Anterior cingulate cortex (tissue), 58 donors: ENCODE measurements around the gene ZSWIM6.
A peak's percentile ranks its signal among the peaks of the same experiment; 100 is the strongest.

Experiments
- DNase-seq, 58 donors: peaks; one replicate each; lab custom pipeline; 2025; lab: John Stamatoyannopoulos, UW

ZSWIM6 gene

DNA sequence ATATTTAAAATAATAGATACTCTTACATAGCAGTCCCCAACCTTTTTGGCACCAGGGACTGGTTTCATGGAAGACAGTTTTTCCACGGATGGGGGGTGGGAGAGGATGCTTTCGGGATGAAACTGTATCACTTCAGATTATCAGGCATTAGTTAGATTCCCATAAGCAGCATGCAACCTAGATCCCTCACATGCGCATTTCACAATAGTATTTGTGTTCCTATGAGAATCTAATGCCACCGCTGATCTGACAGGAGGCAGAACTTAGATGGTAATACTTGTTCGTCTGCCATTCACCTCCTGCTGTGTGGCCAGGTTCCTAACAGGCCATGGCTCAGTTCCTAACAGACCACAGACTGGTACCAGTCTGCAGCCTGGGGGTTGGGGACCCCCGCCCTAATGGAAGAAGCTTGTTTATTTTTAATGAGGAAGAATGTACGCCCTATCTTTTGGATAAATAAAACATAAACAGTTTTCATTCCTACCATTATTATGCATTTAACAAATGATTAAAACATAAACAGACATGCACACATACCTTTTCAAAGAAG, 187.7 kb downstream of the ZSWIM6 start:
- no peak for DNase-seq

GRCh38 chr5:61523073-61523472, 191.0 kb downstream of the ZSWIM6 start:
- no peak for DNase-seq

- no peak for DNase-seq
Measured at GRCh38 chr5:61523997-61524396, 191.9 kb downstream of the ZSWIM6 start.

GRCh38 chr5:61525512-61526206, 193.6 kb downstream of the ZSWIM6 start:
- peak in 4 of 58 donors; percentile 8 to 30 (median 10) for DNase-seq

DNA sequence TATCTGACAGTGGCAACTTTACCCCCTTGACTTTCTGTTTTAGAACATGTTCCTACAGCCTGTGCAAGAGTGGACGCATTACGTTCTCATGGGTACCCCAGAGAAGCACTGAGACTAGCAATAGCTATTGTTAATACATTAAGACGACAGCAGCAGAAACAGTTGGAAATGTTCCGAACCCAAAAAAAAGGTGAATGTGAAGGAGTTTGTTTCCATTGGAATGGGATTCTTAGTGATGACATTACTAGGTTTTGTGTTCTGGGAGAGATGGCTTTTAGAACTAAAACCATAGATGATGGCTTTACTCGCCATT, 194.1 kb downstream of the ZSWIM6 start:
- no peak for DNase-seq

DNA sequence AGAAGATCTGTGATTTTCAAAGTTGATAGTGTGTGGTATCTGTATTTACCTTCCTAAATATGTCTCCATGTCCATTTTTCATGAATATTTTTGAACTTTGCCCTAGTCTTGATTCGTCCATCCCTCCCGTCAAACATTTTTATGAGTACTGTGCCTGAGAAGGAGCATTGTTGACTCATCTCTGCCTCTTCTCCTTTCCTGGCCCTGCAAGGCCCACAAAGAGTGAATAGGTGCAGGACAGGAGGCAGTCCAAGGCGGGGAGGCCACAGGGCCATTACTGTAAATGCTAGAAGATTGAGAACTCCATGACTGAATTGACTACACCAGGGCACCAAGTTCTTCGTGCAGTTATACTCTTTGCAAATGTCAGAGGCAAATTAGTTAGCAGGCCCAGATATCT, 200.9 kb downstream of the ZSWIM6 start:
- DNase-seq: no peak

DNA sequence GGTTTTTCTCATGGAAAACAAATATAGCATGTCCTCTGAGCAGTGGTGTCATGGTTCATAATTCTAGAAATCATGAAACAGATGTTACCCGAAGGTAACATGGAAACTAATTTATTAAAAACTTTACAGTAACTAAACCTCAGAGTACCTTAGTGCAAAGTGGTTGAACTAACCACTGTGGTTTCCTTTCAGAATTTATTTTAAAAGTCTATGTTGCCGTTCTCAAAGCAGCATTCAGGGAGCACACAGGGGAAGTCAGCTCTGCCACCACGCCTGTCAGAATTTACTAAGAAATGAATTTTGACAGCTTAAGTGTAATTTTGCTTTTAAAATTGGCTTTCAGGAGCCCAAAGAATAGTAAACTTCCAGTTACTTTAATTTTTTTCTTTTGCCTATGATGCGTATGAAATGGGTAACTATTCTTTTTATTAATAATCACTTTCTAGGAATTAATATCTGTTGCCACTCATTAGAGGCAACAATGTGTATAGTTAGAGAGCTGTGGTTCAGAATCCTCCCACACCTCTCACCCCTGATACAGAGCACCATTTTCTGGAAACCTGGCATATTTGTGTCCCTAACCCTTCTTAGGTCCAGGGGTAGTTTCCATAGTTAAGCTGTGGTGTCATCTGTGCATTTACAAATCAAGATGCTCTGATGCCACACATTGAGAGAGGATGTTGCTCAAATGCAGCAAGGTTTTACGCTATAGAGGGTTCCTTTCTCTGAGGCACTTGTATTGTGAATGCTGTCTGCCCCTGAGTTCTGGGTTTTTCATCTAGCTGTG, 202.6 kb downstream of the ZSWIM6 start:
- no peak for DNase-seq

- no peak for DNase-seq
Measured at GRCh38 chr5:61535828-61536227, 203.8 kb downstream of the ZSWIM6 start.

- DNase-seq: peak in 2 of 58 donors; percentile 2 to 16
Measured at GRCh38 chr5:61536922-61537321, 204.9 kb downstream of the ZSWIM6 start.

GRCh38 chr5:61538722-61539501, 206.9 kb downstream of the ZSWIM6 start:
- DNase-seq: no peak

DNA sequence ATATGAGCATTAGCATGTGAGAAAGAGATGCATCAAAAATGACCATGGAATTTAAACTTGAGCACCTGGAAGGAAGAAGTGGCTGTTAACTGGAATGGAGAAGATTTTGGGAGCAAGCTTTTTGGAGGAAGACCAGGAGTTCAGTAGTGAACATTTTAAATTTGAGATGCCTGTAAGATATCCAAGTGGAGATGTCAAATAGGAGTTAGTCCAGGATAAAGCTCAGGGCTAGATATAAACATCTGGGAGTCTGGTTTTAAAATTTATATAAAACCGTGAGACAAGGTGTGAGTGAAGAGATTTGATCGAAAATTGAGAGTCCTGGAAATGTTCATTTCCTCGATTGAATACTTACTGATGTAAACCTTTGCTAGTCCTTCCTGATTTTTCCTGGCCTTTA, 217.5 kb downstream of the ZSWIM6 start:
- DNase-seq: no peak

DNA sequence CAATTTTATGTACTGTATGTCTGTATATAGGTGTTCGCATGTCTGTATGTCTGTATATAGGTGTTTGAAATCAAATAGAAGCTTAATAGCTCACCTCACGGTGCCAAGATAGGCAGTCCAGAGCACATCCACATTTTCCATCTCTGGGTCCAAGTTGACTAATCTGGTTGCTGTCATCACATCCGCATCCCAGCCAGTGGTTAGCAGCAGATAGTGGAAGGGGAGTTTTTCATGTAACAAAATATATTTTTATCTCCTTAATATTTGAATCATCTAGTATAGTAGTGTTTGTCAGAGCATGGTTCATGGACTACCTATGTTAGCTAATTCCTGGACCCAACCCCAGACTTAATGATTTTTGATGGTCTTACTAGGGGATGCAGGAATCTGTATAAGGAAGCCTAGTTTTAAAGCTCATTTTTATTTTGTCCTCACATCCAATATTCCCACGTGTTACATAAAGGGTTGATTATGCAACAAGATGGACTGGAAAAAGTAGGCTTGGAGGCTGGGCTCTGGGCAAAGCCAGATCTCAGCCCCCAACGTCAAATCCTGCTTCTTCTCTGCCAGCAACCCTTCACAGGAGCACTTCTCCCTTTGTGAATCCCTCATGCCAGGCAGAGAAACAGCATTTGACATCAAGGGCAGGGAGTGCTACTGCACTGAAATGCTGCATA, 219.7 kb downstream of the ZSWIM6 start:
- no peak for DNase-seq

GRCh38 chr5:61559146-61559545, 227.1 kb downstream of the ZSWIM6 start:
- DNase-seq: no peak

DNA sequence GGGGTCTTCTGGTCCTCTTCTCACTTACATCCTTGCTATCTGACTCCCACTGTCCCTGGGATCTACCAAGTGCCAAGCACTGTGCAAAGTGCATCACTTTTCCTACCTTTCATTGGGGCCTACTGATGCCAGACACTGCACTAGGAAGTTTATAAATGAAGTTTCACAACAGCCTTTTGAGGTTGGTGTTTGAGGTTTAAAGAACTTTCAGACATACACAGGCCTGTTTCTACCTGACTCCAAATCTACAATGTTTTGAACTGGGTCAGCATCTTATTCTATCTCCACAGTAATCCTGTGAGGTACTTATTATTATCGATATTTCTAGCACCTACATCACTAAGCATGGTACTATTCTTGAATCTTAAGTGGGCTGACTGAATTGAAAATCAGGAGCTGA, 227.7 kb downstream of the ZSWIM6 start:
- no peak for DNase-seq

GRCh38 chr5:61563401-61563800, 231.3 kb downstream of the ZSWIM6 start:
- no peak for DNase-seq

DNA sequence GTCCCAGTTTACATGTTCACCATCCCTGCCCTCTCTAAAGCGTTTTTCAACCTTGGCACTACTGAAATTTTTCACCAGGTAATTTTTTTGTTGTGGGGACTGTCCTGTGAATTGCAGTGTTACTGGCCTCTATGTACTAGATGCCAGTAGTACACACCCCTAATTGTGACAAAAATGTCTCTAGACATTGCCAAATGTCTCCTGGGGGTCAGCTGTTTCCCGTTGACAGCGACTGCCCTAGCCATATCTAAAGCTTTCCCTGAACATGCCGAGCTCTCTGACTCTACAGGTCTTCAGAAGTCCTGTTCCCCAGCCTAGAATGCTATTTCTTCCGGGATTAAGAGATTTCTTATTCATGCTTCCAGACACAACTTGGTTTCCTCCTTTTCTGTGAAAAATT, 235.3 kb downstream of the ZSWIM6 start:
- no peak for DNase-seq

- no peak for DNase-seq
Measured at GRCh38 chr5:61569353-61569752, 237.3 kb downstream of the ZSWIM6 start.

DNA sequence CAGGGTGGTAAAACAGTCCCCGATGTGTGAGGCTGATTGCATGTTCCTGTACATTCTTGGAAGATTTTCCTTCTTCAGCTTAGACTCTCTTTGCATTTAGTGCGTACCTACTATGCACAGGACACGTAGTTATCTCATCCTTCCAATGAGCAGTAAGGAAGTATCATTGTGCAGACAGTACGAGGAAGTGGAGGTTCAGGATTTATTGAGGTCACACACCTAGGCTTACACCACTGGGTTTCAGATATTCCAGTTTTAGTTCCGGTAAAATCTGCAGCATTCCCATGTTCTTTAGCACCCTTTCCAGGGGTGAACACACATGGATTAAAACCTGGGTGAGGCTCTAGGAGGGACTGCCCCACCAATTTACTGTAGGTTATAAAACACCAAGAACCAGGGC, 238.7 kb downstream of the ZSWIM6 start:
- DNase-seq: no peak

DNA sequence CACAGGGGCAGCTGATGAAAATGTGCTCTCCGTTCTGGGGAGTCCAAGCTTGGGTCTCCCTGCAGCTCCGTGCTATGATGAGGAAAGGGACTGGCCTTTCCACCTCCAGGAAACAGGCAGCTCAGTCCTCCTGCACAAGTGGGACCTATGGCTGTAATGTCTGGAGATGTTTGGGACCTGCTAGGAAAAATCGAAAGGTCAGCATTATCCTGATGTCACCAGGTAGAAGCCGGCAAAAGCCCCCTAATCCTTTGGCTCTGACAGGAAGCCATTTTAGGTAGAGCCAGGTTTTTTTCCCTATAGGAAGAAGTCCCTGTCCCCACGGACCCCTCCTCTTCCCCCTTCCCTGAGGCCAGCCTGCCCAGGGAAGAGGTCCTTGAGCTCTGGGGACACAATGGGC, 240.9 kb downstream of the ZSWIM6 start:
- DNase-seq: no peak

- no peak for DNase-seq
Measured at GRCh38 chr5:61575103-61575502, 243.0 kb downstream of the ZSWIM6 start.

- DNase-seq: no peak
Measured at GRCh38 chr5:61575581-61575980, 243.5 kb downstream of the ZSWIM6 start.
